SIG-M5 treated with dmso at 0.1 percent for 504 hours (cell line): Measurements from ENCODE around the gene NOTCH1.
"Not testable (repeated sequence)": the region's sequence is repeated elsewhere in the genome, so short reads cannot be mapped to it uniquely, and the experiment has no call there.

ENCODE experiments used
- DNase-seq: peaks from one replicate; lab custom pipeline; 2025; ENCODE audit not compliant: unreplicated experiment; lab: John Stamatoyannopoulos, UW

NOTCH1 gene

GRCh38 chr9:136545965-136546696 lies at the start of gene NOTCH1:
TSS of gene NOTCH1 (minus strand) at chr9:136546048. CDS start at chr9:136545786, 262 bp downstream.
- DNase-seq: peak; percentile 91

DNA sequence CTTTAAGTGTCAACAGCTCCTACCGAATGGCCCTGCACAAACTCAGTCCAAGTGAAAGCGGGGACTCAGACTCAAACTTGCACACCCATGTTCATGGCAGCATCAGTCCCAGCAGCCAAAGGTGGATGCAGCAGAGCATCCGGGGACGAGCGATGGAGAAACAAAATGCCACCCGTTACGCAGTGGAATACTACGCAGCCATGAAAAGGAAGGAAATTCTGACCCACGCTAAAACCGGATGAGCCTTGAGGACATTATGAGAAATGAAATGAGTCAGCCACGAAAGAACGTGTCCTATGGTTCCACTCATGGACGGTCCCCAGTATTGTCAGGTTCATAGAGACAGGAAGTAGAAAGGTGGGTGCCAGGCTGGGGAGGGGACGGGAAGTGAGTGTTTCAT lies 48.6 kb upstream of the NOTCH1 start:
- DNase-seq: no peak

GRCh38 chr9:136593581-136593980 lies 47.7 kb upstream of the NOTCH1 start:
- no peak for DNase-seq

DNA sequence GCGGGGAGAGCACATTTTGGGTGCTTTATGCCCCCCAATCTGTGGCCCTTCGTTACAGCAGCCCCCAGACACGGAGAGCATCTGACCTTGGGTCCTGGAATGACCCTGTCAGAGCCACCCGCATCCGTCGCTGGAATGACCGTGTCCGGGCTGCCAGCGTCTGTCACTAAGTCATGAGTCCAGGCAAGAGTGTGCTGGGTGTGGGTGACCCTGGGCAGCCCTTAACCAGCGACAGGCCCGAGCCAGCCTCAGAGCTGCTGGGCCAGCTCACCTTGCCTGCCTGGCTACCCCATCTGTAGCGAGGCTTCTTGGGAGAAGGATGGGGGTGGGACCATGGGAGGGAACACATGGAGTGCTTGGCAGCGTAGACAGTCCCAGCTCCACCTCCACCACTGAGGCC lies 46.8 kb upstream of the NOTCH1 start:
- no peak for DNase-seq

DNA sequence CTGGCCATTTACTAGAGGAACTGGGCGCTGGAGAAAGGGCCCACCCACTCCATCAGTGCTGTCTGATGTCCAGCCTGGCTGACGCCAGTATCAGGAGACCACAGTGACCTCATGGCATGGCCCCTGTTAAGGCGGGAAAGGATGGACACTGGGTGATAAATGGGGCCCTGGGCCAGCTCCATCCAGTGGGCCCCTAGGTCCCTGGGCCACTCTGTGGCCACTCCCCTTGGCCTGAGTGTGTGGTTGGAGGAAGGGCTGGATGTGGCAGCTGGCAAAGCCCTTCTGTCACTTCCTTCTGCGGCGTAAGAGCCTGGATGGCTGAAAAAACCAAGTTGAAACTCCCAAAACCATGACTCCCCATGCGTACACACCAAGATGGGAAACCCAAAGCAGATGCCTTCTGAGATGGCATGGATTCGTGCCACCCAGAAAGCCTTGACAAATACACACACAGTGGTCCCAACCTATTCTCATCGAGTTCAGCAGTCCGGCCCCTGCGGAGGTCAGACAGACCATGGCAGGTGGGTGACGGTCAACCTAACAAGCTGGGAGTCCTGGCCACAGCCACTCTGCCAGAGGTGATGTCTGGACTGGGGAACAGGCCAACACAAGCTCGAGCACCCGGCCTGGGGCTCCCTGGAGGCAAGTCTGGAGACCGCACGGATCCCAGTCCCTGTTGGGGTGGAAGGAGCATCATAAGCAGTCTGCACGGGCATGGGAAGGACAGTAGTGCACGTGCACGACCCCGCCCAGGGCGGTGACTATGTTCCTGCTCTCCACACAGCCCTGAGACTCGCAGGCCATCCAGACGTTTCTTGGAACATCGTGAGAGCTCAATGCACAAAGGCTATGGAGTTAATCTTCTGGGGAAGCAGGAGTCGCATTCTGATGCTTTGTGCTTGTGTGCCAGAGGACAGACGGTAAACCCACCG lies 45.2 kb upstream of the NOTCH1 start:
- DNase-seq: no peak

DNA sequence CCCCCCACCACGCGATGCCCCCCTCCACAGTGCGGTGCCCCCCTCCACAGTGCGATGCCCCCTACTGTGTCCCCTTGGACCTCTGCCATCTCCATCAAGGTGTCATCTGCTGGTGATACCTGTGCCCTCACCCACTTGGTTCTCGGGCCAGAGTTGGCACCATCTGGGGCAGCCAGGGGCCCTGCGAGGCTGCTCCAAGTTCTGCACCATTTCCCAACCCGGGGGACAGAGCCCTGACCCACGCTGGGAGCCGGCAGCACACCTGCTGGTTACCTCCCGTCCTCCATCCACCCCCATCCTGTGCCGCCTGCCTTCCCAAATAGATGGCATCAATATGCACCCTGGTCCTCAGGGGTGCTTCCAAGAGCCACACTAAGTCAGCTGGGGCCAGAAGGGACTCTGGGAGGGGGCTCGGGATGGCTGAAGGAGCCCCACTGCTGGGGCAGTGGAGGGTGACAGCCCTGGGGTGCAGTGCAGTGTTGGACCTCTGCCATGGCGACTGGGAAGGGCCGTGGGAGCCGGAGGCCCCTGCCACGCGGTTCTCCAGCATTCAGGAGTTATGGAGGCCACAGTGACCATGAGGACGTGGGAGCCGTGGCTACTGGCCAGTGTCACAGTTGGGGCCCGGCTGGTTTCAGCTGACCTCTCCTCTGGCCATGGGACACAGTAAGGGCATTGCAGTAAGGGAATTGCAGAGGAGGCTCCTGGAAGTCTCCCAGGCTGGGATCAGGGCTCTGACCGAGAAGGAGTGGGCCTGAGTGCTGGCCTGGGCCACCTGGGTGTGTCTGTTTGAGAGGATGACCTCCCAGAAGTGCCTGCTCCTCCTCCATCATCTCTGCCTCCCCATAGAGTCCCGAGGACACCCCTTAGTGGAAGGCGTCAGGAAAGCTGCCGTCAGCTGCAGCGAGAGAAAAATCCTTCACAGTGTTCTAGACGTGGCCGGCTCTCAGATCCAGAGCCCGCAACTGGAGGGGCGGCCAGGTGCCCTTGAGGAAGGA lies 44.2 kb upstream of the NOTCH1 start:
- DNase-seq: no peak

- DNase-seq: no peak
These were observed 43.0 kb upstream of the NOTCH1 start for GRCh38 chr9:136588663-136589464.

GRCh38 chr9:136587944-136588662 lies 42.3 kb upstream of the NOTCH1 start:
- no peak for DNase-seq

DNA sequence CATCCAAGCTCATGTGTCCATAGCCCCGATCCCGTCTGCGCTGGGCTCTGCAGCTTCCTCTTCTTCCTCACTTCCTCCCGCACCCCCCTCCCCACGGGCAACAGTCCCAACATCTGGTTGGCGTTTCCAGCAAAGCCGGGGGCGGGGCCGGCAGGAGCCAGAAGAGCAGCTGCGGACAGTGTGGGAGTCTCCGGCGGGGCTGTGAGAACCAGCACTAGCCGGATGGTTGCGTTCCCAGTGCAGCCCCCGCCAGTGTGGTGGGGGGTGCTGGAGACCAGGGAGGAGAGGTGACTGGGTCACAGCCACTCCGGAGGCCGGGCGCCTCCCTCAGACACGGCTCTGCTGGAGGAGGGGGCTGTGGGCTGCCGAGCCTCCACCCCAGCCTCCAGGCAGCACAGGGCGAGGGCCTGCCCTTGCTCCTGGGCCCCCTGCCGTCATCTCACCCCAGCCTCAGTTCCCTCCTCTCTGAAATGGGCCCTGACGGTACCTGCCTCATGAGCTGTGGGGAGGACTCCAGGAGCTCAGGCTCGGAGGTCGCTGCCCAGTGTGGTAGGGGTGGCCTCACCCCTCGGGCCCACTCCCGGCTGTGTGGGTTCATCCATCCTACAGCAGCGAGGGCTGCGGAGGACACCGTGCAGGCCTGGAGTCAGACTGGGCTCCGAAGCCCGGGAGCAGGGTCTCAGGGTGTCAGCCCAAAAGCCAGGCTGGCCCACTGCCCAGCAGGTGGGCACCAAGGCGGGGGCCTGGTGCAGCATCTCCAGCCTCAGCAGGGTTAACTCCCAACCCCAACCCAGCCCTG lies 41.5 kb upstream of the NOTCH1 start:
- DNase-seq: peak; percentile 70

- DNase-seq: no peak
These were observed 40.6 kb upstream of the NOTCH1 start for GRCh38 chr9:136586391-136586953.

- no peak for DNase-seq
These were observed 39.8 kb upstream of the NOTCH1 start for GRCh38 chr9:136585531-136586120.

- no peak for DNase-seq
These were observed 39.1 kb upstream of the NOTCH1 start for GRCh38 chr9:136584934-136585333.

DNA sequence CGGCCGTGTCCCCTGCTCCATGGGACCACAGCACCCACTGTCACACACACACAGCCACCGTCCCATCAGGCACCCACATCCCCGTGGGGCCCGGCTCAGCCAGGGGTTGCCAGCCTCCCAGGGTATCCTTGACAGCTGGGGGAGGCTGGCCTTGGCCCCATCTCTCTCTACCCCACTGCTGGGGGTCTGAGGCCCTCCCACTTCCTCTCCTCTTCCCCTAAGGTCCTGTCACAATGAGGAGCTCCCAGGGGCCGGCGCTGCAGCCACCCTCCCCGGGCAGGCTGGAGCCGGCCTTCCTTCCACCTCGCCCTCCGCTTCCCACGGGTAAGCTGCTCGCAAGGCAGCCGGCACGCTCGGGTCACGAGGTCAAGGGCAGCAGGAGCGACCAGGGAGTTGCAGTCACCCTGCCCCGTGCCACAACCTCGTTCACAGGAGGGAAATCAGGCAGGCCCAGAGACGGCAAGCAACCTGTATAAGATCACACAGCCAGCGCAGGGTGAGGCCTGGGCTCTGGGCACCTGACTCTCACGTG lies 38.6 kb upstream of the NOTCH1 start:
- DNase-seq: no peak

DNA sequence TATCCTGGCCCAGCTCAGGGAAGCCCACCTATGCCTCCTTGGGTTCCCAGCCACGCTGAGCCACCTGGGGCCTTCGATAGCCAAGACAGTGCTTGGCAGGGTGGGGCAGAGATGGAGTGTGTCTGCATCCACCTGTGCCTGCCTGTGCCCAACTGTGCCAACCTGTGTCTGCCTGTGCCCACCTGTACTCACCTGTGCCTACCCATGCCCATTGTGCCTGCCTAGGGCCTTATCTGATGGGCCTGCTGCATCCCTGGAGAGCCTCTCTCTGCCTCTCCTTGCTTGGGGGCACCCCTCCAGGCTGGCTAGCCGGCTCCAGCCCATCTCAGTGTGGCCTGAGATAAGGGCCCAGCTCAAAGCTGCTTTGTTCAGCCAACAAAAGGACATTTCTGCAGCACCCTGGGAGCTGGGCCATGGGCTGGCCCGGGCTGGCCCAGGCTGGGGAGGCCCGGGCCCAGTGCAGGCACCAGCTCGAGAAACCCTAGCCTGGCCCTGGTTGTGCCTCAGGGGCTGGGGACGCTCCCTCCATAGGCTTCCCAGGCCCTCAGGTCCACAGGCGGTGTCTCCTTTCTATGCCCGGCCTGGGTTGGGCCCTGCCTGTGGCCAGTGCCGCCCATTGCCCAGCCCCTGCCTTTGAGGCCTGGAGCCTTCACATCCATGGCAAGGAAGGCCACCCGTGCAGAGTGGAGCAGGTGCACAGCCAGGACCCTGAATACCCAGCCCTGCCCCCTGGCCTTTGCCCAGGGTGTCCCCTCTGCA lies 37.3 kb upstream of the NOTCH1 start:
- no peak for DNase-seq

- DNase-seq: no peak
These were observed 36.0 kb upstream of the NOTCH1 start for GRCh38 chr9:136581614-136582447.

GRCh38 chr9:136579650-136580219 lies 33.9 kb upstream of the NOTCH1 start:
- DNase-seq: not testable (repeated sequence)
